Activated naive CD8-positive, alpha-beta T cell treated with anti-CD3 and anti-CD28 coated beads, Interleukin-2, amount 50 U/mL, for 16 hours (primary cell): Measurements from ENCODE around the gene C1QB.
A peak's percentile ranks its signal among the peaks of the same experiment; 100 is the strongest.
"Not testable (repeated sequence)": the region's sequence is repeated elsewhere in the genome, so short reads cannot be mapped to it uniquely, and the experiment has no call there.

Source experiments
- DNase-seq: peaks from one replicate; pipeline ENCODE4 v3.0.0-alpha.2; 2020; ENCODE audit warnings: low read depth, low spot score

The C1QB gene

DNA sequence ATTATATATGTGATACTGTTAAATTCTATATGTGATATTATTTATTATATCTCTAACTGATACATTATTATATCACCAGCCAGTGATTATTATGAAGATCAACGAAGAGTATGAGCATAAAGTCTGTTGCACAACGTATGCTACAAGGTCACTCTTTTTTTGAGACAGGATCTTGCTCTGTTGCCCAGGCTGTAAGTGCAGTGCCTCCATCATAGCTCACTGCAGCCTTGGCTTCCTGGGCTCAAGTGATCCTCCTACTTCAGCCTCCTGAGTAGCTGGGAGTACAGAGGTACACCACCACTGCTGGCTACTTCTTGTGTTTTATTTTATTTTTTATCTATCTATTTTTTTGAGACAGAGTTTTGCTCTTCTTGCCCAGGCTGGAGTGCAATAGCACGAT, 43.6 kb downstream of the C1QB start:
- no peak for DNase-seq

- no peak for DNase-seq
Measured at GRCh38 chr1:22697980-22698379, 44.9 kb downstream of the C1QB start.

GRCh38 chr1:22699681-22700520, 46.9 kb downstream of the C1QB start:
- no peak for DNase-seq

- no peak for DNase-seq
Measured at GRCh38 chr1:22702296-22703085, 49.5 kb downstream of the C1QB start.

GRCh38 chr1:22704440-22705067, 51.5 kb downstream of the C1QB start:
- DNase-seq = peak; percentile 67

DNA sequence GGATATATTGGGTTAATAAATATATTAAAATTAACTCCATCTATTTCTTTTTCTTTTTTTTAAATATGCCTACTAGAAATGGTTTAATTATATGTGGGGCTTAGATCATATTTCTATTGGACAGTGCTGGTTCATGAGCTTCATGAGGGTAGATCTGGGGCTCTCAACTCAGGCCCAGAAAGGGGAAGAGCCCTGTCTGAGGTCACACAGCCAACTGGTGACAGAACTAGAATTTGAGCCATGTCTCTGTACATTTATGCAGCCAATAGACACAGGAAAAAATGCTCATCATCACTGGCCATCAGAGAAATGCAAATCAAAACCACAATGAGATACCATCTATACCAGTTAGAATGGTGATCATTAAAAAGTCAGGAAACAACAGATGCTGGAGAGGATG, 52.5 kb downstream of the C1QB start:
- DNase-seq = no peak

DNA sequence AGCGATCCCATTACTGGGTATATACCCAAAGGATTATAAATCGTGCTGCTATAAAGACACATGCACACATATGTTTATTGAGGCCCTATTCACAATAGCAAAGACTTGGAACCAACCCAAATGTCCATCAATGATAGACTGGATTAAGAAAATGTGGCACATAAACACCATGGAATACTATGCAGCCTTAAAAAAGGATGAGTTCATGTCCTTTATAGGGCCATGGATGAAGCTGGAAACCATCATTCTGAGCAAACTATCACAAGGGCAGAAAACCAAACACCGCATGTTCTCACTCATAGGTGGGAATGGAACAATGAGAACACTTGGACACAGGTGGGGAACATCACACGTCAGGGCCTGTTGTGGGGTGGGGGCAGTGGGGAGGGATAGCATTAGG, 53.1 kb downstream of the C1QB start:
- not testable (repeated sequence) for DNase-seq

DNA sequence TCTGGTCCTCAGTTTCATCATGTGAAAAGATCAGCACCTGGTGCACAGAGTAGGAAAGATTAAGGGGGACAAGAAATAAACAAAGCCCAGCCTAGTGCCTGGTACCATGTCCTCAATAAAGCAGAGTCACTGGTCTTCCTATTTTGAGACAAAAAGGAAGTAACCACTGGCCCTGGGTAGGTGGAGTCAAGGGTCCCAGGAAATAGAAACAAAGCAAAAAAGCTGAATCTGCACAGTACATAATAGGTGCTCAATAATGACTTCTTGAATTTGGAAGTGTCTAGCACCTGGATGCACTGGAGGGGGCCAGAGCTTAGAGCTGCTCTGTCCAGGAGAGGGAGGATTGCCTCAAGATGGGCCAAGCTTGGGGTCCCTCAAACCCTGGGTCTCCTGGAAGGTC, 55.7 kb downstream of the C1QB start:
- DNase-seq = no peak

DNA sequence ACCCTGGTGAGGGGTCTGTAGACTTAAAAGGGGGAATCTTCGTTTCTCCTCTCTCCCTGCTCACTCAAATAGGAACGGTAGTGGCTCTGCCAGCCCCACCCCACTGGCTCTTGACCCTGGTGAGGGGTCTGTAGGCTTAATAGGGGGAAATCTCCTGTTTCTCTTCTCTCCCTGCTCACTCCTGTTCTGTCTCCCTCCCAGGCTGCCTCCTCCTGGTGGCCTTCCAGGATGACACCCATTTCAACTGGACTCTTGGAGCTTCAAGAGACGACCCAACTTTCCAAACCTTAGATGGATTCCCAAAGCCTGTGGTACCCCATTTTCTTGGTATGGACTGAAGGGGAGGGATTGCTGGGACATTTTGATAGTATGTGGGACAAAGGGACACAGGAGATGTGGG, 56.2 kb downstream of the C1QB start:
- no peak for DNase-seq

GRCh38 chr1:22709891-22710700, 57.1 kb downstream of the C1QB start:
- DNase-seq = no peak

DNA sequence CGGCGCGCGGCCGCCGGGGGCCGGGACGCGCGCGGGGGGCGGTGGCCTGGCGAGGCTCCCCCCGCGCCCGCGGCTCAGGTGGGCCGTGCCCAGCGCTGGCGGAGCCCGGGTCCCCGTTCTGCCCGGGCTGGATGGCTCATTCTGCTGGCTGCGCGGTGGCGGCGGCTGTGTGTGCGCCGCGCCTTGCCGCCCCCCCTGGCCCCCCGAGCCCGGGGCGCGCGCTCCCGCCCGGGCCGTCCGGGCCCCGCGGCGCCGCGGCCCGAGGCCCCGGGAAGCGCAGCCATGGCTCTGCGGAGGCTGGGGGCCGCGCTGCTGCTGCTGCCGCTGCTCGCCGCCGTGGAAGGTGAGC, 57.6 kb downstream of the C1QB start, which contains the start of gene EPHB2:
TSS of gene EPHB2 (plus strand) at position 139 of the 349 bp plus-strand sequence. CDS start at position 283, 144 bp downstream.
- DNase-seq = no peak

DNA sequence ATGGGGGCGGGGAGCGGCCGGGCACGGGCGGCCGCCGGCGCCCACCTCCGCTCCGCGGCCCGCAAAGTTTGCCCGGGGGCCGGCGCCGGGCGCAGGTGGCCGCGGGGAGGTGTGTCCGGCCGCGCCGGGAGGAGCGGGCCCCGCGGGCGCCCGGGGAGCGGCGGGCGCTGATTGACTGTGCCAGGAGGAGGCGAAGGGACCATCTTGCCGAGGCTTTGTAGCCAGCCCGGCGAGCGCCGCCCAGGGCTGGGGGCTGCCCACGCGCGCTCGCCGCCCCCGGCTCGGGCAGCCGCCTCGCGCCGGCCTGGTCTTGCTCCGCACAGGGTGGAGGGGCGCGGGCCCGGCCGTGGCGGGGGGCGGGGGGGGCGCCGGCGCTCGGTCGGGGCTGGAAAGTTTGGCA, 58.0 kb downstream of the C1QB start:
- no peak for DNase-seq
